HEK293 (cell line): ENCODE data around the gene MCEMP1.

Experiments
- CTCF ChIA-PET: fragments of 350-600 bp; formaldehyde crosslinking; extraction: SDS; loops from one replicate; lab custom pipeline; 2021; ENCODE audit warnings: antibody characterized with exemption; lab: Yijun Ruan, JAX
- POLR2A ChIA-PET: fragments of 300-600 bp; formaldehyde crosslinking; extraction: SDS; loops from one replicate; lab custom pipeline; 2020; ENCODE audit warnings: antibody characterized with exemption, inconsistent platforms; lab: Yijun Ruan, JAX
- H3K27ac ChIP-seq: fragments of 200-500 bp; sonication (Bioruptor generic); 2 replicates; pipeline ENCODE4 v1.5.1; 2014; ENCODE audit warnings: low read depth, low read length, control low read depth, inconsistent platforms; ENCODE audit errors: extremely low read depth
- H3K36me3 ChIP-seq, 2 experiments: fragments of 200-500 bp in 1 of 2; sonication (Bioruptor generic) in 1 of 2; 1 replicate in 1 of 2; 2 replicates in 1 of 2; pipeline ENCODE4 v1.5.1; 2014 to 2017; ENCODE audit warnings: inconsistent platforms in 2 of 2, low read length in 2 of 2; ENCODE audit not compliant: control insufficient read depth in 2 of 2, insufficient read depth in 1 of 2
- H3K4me1 ChIP-seq: fragments of 200-500 bp; sonication (Bioruptor generic); 2 replicates; pipeline ENCODE4 v1.5.1; 2014; ENCODE audit warnings: mild to moderate bottlenecking, low read length, inconsistent platforms; ENCODE audit not compliant: control insufficient read depth, insufficient read depth
- H3K4me3 ChIP-seq: 2 replicates; pipeline ENCODE4 v1.5.1; 2011; ENCODE audit warnings: low read depth, mild to moderate bottlenecking, control low read depth, low read length, moderate library complexity
- H3K9me3 ChIP-seq: fragments of 200-500 bp; sonication (Bioruptor generic); 2 replicates; pipeline ENCODE4 v1.5.1; 2014; ENCODE audit warnings: low read depth, low read length, inconsistent platforms; ENCODE audit not compliant: control insufficient read depth, insufficient read depth
- KLF1 ChIP-seq: fragments of 450-650 bp; formaldehyde crosslinking; IDR thresholded peaks from 2 replicates; pipeline ENCODE4 v1.5.1; 2016; ENCODE audit warnings: missing biosample characterization, missing genetic modification characterization
- KLF9 ChIP-seq: fragments of 450-650 bp; formaldehyde crosslinking; IDR thresholded peaks from 2 replicates; pipeline ENCODE4 v1.5.1; 2016; ENCODE audit warnings: missing biosample characterization, missing genetic modification characterization, low read depth
- SALL2 ChIP-seq: fragments of 450-650 bp; formaldehyde crosslinking; IDR thresholded peaks from 2 replicates; pipeline ENCODE4 v1.5.0; 2017; ENCODE audit warnings: missing biosample characterization, mild to moderate bottlenecking, missing genetic modification characterization, borderline replicate concordance
- ZEB2 ChIP-seq: fragments of 450-650 bp; formaldehyde crosslinking; IDR thresholded peaks from 2 replicates; pipeline ENCODE4 v1.5.1; 2016; ENCODE audit warnings: missing biosample characterization, missing genetic modification characterization
- ZIC2 ChIP-seq: fragments of 450-650 bp; formaldehyde crosslinking; IDR thresholded peaks from 2 replicates; pipeline ENCODE4 v1.5.1; 2016; ENCODE audit warnings: missing biosample characterization, missing genetic modification characterization
- ZNF138 ChIP-seq: fragments of 450-650 bp; formaldehyde crosslinking; IDR thresholded peaks from 2 replicates; pipeline ENCODE4 v1.5.1; 2016; ENCODE audit warnings: missing biosample characterization, missing genetic modification characterization, borderline replicate concordance
- ZNF174 ChIP-seq: fragments of 450-650 bp; formaldehyde crosslinking; IDR thresholded peaks from 2 replicates; pipeline ENCODE4 v1.5.0; 2017; ENCODE audit warnings: missing biosample characterization, mild to moderate bottlenecking, missing genetic modification characterization
- ZNF426 ChIP-seq: fragments of 450-650 bp; formaldehyde crosslinking; IDR thresholded peaks from 2 replicates; pipeline ENCODE4 v1.5.1; 2017; ENCODE audit warnings: missing biosample characterization, missing genetic modification characterization, mild to moderate bottlenecking, inconsistent platforms, moderate library complexity
- ZNF549 ChIP-seq: fragments of 450-650 bp; IDR thresholded peaks from 2 replicates; pipeline ENCODE4 v1.5.1; 2018; ENCODE audit warnings: missing biosample characterization, missing genetic modification characterization, mild to moderate bottlenecking, inconsistent platforms, moderate library complexity
- ZNF558 ChIP-seq: fragments of 450-650 bp; formaldehyde crosslinking; IDR thresholded peaks from 2 replicates; pipeline ENCODE4 v1.5.1; 2016; ENCODE audit warnings: missing biosample characterization, missing genetic modification characterization
- ZNF776 ChIP-seq: fragments of 450-650 bp; formaldehyde crosslinking; IDR thresholded peaks from 2 replicates; pipeline ENCODE4 v1.5.0; 2017; ENCODE audit warnings: missing biosample characterization, missing genetic modification characterization, borderline replicate concordance
- ZNF792 ChIP-seq: fragments of 450-650 bp; formaldehyde crosslinking; IDR thresholded peaks from 2 replicates; pipeline ENCODE4 v1.5.1; 2016; ENCODE audit warnings: missing biosample characterization, missing genetic modification characterization
- ZSCAN30 ChIP-seq: fragments of 450-650 bp; IDR thresholded peaks from 2 replicates; pipeline ENCODE4 v1.5.1; 2018; ENCODE audit warnings: missing biosample characterization, mild to moderate bottlenecking, missing genetic modification characterization, moderate library complexity
- TF ChIP-seq, protein P1 (sequence below): fragments of 450-650 bp; formaldehyde crosslinking; IDR thresholded peaks from 2 replicates; pipeline ENCODE4 v1.5.1; 2017; ENCODE audit warnings: missing biosample characterization, missing genetic modification characterization
- TF ChIP-seq, protein P2 (sequence below): fragments of 450-650 bp; formaldehyde crosslinking; IDR thresholded peaks from 2 replicates; pipeline ENCODE4 v1.5.1; 2016; ENCODE audit warnings: missing biosample characterization, missing genetic modification characterization
- TF ChIP-seq, protein P3 (sequence below): fragments of 450-650 bp; formaldehyde crosslinking; IDR thresholded peaks from 2 replicates; pipeline ENCODE4 v1.5.1; 2017; ENCODE audit warnings: missing biosample characterization, missing genetic modification characterization
- TF ChIP-seq, protein P4 (sequence below): fragments of 450-650 bp; formaldehyde crosslinking; IDR thresholded peaks from 2 replicates; pipeline ENCODE4 v1.5.1; 2016; ENCODE audit warnings: missing biosample characterization, missing genetic modification characterization
- TF ChIP-seq, protein P5 (sequence below): fragments of 450-650 bp; formaldehyde crosslinking; IDR thresholded peaks from 2 replicates; pipeline ENCODE4 v1.5.1; 2016; ENCODE audit warnings: missing biosample characterization, missing genetic modification characterization, low read depth

The MCEMP1 gene

DNA sequence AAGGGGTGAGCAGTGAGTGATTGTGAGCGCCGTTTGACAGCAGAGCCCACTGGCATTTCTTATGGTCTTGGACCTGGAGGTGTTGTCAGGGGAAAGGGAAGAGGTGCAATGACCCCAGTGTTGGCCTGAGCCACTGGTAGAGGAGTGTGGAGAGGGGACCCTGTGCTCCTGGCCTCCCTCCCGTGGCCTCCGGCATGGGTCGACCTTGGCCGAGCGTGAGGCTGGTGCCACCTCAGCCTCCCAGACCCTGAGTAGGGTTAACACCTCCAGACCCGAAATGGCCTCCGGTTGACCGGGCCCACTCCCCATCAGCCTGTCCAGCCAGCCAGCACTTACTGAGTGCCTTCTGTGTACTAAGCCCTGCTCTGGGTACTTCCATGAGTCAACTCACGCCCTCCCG lies 10.3 kb downstream of the MCEMP1 start:
- TF ChIP-seq ZNF792 (tag by site-specific recombination) (no peak), ZNF549 (tag by site-specific recombination) (no peak), ZNF174 (tag by site-specific recombination) (no peak), KLF1 (tag by site-specific recombination) (no peak), KLF9 (tag by site-specific recombination) (no peak), ZIC2 (tag by site-specific recombination) (no peak)
- TF ChIP-seq, protein P1, sequence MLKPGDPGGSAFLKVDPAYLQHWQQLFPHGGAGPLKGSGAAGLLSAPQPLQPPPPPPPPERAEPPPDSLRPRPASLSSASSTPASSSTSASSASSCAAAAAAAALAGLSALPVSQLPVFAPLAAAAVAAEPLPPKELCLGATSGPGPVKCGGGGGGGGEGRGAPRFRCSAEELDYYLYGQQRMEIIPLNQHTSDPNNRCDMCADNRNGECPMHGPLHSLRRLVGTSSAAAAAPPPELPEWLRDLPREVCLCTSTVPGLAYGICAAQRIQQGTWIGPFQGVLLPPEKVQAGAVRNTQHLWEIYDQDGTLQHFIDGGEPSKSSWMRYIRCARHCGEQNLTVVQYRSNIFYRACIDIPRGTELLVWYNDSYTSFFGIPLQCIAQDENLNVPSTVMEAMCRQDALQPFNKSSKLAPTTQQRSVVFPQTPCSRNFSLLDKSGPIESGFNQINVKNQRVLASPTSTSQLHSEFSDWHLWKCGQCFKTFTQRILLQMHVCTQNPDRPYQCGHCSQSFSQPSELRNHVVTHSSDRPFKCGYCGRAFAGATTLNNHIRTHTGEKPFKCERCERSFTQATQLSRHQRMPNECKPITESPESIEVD = no peak
- TF ChIP-seq, protein P2, sequence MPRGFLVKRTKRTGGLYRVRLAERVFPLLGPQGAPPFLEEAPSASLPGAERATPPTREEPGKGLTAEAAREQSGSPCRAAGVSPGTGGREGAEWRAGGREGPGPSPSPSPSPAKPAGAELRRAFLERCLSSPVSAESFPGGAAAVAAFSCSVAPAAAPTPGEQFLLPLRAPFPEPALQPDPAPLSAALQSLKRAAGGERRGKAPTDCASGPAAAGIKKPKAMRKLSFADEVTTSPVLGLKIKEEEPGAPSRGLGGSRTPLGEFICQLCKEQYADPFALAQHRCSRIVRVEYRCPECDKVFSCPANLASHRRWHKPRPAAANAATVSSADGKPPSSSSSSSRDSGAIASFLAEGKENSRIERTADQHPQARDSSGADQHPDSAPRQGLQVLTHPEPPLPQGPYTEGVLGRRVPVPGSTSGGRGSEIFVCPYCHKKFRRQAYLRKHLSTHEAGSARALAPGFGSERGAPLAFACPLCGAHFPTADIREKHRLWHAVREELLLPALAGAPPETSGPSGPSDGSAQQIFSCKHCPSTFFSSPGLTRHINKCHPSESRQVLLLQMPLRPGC (tag by site-specific recombination) = no peak
- TF ChIP-seq, protein P3, sequence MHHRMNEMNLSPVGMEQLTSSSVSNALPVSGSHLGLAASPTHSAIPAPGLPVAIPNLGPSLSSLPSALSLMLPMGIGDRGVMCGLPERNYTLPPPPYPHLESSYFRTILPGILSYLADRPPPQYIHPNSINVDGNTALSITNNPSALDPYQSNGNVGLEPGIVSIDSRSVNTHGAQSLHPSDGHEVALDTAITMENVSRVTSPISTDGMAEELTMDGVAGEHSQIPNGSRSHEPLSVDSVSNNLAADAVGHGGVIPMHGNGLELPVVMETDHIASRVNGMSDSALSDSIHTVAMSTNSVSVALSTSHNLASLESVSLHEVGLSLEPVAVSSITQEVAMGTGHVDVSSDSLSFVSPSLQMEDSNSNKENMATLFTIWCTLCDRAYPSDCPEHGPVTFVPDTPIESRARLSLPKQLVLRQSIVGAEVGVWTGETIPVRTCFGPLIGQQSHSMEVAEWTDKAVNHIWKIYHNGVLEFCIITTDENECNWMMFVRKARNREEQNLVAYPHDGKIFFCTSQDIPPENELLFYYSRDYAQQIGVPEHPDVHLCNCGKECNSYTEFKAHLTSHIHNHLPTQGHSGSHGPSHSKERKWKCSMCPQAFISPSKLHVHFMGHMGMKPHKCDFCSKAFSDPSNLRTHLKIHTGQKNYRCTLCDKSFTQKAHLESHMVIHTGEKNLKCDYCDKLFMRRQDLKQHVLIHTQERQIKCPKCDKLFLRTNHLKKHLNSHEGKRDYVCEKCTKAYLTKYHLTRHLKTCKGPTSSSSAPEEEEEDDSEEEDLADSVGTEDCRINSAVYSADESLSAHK = no peak
- TF ChIP-seq, protein P4, sequence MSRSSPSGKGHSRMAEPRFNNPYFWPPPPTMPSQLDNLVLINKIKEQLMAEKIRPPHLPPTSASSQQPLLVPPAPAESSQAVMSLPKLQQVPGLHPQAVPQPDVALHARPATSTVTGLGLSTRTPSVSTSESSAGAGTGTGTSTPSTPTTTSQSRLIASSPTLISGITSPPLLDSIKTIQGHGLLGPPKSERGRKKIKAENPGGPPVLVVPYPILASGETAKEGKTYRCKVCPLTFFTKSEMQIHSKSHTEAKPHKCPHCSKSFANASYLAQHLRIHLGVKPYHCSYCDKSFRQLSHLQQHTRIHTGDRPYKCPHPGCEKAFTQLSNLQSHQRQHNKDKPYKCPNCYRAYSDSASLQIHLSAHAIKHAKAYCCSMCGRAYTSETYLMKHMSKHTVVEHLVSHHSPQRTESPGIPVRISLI (tag by site-specific recombination) = no peak
- ChIA-PET CTCF (no interaction called here), POLR2A (no interaction called here)

DNA sequence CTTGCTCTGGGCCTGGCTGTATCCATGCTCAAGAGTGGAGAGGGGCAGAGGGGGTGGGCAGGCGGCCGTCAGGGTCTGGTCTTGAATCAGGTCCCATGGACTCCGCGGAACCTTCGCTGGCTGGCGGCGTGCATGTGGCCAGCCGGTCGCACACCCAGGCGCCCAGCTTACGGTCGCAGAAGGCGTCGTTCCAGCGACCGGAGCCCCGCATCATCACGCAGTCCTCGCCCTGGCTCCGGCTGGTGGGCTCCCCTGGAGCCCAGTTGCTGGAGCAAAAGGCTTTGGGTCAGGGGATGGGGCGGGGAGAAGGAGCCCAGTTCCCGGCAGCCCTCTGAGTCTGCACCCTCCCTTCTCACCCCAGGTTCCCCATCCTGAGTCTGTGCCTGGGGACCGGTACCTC lies 12.3 kb downstream of the MCEMP1 start:
- POLR2A ChIA-PET = interaction anchor here (0.6 kb wide), 1 partner anchor 145 kb away, joined by 3 read pairs; no protein-coding TSS in a partner anchor
- Histone ChIP-seq H3K36me3 (no peaks in the 10 kb centered on the region), H3K27ac (no peak overlapping the region), H3K4me3 (no peak overlapping the region), H3K4me1 (no peaks in the 10 kb centered on the region), H3K9me3 (no peaks in the 10 kb centered on the region)
- CTCF ChIA-PET = interaction anchor here (0.7 kb wide), 1 partner anchor 52 kb away, joined by 3 read pairs; no protein-coding TSS in a partner anchor
- TF ChIP-seq ZNF776 (tag by site-specific recombination) (no peak), ZSCAN30 (no peak), ZEB2 (tag by site-specific recombination) (no peak), ZNF426 (tag by site-specific recombination) (no peak), ZNF558 (tag by site-specific recombination) (no peak), ZNF138 (tag by site-specific recombination) (no peak), SALL2 (tag by site-specific recombination) (no peak)
- TF ChIP-seq, protein P4 (tag by site-specific recombination) = no peak
- TF ChIP-seq, protein P5, sequence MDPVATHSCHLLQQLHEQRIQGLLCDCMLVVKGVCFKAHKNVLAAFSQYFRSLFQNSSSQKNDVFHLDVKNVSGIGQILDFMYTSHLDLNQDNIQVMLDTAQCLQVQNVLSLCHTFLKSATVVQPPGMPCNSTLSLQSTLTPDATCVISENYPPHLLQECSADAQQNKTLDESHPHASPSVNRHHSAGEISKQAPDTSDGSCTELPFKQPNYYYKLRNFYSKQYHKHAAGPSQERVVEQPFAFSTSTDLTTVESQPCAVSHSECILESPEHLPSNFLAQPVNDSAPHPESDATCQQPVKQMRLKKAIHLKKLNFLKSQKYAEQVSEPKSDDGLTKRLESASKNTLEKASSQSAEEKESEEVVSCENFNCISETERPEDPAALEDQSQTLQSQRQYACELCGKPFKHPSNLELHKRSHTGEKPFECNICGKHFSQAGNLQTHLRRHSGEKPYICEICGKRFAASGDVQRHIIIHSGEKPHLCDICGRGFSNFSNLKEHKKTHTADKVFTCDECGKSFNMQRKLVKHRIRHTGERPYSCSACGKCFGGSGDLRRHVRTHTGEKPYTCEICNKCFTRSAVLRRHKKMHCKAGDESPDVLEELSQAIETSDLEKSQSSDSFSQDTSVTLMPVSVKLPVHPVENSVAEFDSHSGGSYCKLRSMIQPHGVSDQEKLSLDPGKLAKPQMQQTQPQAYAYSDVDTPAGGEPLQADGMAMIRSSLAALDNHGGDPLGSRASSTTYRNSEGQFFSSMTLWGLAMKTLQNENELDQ (tag by site-specific recombination) = no peak
- TF ChIP-seq, protein P2 (tag by site-specific recombination) = no peak

More for the DNA sequence above, 10.3 kb downstream of the MCEMP1 start:
- Histone ChIP-seq H3K36me3 (peaks cover 3 to 16% of the 10 kb centered on the region in 2 experiments; a peak in 2 of 3 replicates), H3K4me3 (no peak overlapping the region), H3K27ac (no peak overlapping the region), H3K9me3 (no peaks in the 10 kb centered on the region), H3K4me1 (no peaks in the 10 kb centered on the region)
